GM19438 (cell line): ENCODE results near the gene VRTN.
"Not testable (repeated sequence)": the region's sequence is repeated elsewhere in the genome, so short reads cannot be mapped to it uniquely, and the experiment has no call there.

ENCODE experiments used
- ATAC-seq: cut with Tn5 transposase; IDR thresholded peaks from one replicate; pipeline ENCODE4 v1.9.1; 2021; ENCODE audit warnings: low read depth; ENCODE audit not compliant: unreplicated experiment

Gene VRTN

GRCh38 chr14:74348241-74348734 lies at the start of gene VRTN:
Gene VRTN, plus strand, starts transcription at chr14:74348471. Its CDS starts 8,313 bp downstream, at chr14:74356784.
- ATAC-seq: no peak

DNA sequence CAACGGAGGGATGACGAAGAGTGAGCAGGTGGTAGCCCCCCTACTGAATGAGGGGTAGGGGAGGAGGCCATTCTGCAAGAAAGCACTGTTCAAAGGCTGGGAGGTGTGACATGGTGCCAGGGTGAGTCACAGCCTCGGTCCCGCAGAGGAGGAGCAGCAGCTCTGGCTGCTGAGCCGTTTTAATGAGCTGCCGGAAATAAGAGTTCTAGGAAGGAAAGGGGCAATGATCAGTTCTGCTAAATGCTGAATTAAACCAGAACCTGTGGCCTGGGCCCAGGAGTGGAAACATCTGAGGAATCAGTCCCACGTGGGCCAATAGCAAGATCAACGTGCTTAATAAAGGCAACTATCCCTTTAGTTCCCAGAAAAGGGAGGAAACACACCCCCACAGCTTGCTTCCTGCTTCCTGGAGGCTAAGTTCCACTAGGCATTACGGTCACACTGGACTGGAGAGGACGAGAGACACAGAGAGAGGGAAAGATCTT lies 49.2 kb upstream of the VRTN start:
- no peak for ATAC-seq

DNA sequence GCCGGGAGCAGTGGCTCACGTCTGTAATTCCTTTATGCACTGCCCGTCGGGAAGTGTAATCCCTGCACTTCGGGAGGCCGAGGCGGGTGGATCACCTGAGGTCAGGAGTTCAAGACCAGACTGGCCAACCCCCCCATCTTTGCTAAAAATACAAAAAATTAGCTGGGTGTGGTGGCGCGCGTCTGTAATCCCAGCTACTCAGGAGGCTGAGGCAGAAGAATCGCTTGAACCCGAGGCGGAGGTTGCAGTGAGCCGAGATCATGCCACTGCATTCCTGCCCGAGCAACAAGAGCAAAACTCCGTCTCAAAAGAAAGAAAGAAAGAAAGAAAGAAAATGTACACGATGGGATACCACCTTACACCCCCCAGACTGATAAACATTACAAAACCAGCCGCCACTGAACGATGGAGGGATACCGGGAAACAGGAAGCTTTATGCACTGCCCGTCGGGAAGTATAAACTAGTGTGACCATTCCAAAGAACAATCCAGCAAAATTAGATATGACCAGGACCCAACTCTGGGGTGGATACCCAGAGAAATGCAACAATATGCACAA lies 46.6 kb upstream of the VRTN start:
- no peak for ATAC-seq

- peak; percentile 7 for ATAC-seq
Observed at GRCh38 chr14:74302152-74302628, 46.1 kb upstream of the VRTN start.

GRCh38 chr14:74302634-74303569 lies 45.4 kb upstream of the VRTN start, which contains the start of gene ABCD4:
Gene ABCD4, minus strand, starts transcription at chr14:74302934. Its CDS starts 22 bp downstream, at chr14:74302912.
- ATAC-seq: peak; percentile 90

DNA sequence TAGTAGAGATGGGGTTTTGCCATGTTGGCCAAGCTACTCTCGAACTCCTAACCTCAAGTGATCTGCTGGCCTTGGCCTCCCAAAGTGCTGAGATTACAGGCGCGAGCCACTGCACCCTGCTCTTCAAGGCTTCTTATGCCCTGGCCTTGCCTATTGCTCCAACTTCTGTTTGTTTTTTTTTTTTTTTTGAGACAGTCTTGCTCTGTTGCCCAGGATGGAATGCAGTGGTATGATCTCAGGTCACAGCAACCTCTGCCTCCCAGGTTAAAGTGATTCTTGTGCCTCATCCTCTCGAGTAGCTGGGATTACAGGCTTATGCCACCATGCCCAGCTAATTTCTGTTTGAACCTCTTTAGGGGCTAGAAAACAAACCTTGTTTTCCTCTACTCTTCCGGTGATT lies 39.6 kb upstream of the VRTN start:
- no peak for ATAC-seq

GRCh38 chr14:74309125-74310022 lies 38.9 kb upstream of the VRTN start:
- no peak for ATAC-seq

GRCh38 chr14:74312161-74312560 lies 36.1 kb upstream of the VRTN start:
- no peak for ATAC-seq

DNA sequence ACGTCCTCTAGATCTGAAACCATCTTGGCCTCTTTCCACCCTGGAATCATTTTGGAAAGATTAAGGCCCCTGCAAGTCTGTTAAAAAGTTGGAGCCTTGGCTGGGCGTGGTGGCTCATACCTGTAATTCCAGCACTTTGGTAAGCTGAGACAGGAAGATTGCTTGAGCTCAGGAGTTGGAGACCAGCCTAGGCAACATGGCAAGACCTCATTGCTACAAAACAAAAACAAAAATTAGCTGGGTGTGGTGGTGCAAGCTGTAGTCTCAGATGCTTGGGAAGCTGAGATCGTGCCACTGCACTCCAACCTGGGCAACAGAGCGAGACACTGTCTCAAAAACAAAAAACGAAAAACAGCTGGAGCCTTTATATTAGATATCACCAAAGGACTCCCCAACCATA lies 34.7 kb upstream of the VRTN start:
- no peak for ATAC-seq

- ATAC-seq: no peak
Observed at GRCh38 chr14:74314576-74314975, 33.7 kb upstream of the VRTN start.

DNA sequence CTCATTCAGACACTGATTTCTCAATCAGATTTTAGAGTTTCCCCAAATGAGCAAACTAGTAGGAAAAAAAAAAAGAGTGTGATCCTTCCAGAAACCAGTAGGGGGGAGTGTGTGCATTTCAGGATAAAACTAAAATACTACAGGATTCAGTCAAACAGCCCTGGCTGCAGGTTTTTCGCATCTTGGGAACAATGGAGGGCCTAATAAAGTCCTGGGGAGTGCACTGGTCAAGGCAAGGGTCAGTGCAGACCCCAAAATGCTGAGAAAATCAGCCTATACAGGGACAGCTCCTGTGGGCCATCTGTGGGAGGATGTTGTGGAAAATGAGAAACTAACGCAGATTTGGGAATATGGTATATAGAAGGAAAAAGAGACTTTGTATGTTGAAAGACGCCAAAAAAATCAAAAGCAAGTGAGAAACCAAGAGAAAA lies 23.3 kb upstream of the VRTN start:
- no peak for ATAC-seq

- no peak for ATAC-seq
Observed at GRCh38 chr14:74325446-74325845, 22.8 kb upstream of the VRTN start.

DNA sequence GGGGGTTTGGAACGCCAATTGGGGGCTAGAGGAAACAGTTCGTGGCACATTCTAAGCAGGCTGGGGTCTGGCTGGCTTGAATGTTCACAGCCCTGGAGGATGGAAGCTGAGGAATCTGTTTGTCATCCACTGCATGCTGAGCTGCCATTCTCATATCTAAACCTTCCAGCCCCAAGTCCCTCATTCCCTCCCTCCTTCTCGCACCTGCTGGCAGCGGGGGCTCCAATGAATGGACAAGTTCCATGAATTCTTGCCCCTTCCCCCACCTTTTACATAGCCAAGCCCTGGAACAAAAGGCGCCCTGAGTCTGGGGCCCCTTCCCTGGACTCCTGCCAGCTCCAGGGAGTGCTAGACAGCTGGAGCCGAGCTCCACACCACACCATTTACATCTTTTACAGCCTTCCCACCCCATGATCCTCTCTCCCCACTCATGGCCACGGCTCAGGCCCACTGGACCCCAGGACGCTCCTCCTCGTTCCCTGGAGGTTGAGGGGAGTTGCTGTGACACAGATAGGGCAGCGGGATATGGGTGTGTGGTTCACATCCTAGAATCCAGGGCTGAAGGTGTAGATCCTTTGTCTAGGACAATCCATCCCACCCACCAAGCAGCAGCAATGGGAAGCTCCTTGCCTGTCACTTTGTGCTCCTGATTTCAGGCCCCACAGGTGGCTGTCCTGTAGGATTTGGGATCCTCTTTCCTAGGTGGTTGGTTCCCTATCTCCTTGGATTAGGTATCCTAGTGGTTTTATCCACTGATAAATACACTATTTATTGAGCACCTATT lies 21.7 kb upstream of the VRTN start:
- no peak for ATAC-seq

GRCh38 chr14:74329950-74330552 lies 18.2 kb upstream of the VRTN start:
- ATAC-seq: not testable (repeated sequence)

GRCh38 chr14:74333909-74334308 lies 14.4 kb upstream of the VRTN start:
- no peak for ATAC-seq

DNA sequence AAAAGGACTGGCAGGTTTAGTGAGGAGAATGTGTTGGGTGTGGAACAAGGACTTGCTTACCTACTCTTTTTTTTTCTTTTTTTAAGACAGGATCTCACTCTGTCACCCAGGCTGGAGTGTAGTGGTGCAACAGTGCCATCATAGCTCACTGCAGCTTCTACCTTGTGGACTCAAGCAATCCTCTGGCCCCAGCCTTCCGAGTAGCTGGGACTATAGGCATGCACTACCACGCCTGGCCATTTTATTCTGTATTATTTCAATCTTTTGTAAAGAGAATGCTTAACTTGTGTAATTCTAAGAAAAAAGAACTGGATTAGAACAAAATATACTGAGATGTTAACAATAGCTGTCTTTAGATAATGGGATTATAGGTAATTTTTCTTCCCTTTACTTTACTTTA lies 1.9 kb upstream of the VRTN start:
- ATAC-seq: no peak

DNA sequence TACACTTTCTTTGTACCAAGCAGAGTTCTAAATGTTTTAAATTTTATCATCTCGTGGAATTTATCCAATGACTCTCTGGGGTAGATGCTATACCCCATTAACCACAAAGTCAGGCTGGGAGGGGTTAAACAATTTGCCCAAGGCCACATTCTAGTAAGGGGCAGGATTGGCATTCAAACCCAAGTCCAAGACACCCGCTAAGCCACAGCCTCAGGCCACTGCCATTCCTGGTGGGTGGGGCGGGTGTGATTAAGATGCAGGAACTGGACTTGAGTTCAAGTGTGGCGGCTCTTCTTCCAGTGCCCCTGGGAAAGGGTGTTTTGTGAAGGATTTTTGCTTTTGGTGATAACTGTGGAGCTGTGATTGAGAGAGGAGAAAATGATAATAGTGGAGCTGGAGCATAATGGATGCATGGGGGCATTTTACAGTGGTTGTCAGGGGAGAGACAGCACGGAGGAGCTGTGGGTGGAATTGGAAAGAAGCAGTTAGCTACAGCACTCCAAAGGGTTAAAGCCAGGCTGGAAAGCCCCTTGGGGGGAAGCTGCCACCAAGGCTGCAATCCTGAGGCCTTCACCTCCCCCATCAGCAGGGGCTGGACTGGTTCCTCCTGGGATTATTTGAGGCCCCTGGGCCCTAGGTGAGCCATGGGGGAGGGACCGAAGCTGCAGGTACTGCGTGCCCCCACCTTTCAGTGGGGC lies 1.0 kb upstream of the VRTN start:
- ATAC-seq: no peak

DNA sequence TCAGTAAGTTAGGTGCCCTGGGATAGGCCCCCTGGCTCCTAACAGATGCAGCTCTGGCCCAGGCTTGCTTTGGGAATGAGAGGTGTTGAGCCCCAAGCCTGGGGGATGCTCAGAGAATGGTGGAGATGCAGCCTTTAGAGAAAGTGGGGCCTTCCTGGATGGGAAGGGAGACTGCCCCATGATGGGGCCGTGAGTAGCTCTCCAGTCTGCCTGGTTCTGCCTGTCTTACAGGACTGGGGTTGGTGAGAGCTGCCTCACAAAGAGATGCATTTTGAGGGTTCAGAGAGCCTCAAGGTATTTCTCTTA lies 523 bp upstream of the VRTN start:
- no peak for ATAC-seq
